DND-41 (cell line): ENCODE data around the gene DUSP12.

Experiments used
- CTCF ChIP-seq: IDR thresholded peaks from 2 replicates; pipeline ENCODE4 v1.5.1; 2012; ENCODE audit warnings: borderline replicate concordance, low read length, moderate library complexity, mild to moderate bottlenecking; ENCODE audit not compliant: poor library complexity, severe bottlenecking; ENCODE audit errors: extremely low read depth
- EZH2 ChIP-seq: IDR thresholded peaks from 3 replicates; pipeline ENCODE4 v1.6.1; 2012; ENCODE audit warnings: borderline replicate concordance, low read depth, mild to moderate bottlenecking, moderate library complexity, low read length, inconsistent platforms; ENCODE audit not compliant: severe bottlenecking

- no peak for TF ChIP-seq CTCF
- no peak for TF ChIP-seq EZH2
These were observed 28.4 kb upstream of the DUSP12 start, which contains the start of gene FCRLB for GRCh38 chr1:161720956-161721737.
